ENCODE measurements around the gene MLH1. TPM values are rescaled to one million over a fixed set of nuclear protein-coding genes. Genes with fewer than 3 reads are reported as not detected.

The MLH1 gene
- total RNA-seq, 1 experiment from 2014 or later, result 79.7 TPM

GRCh38 chr3:37031096-37031682 lies 37.9 kb downstream of the MLH1 start:
- Histone ChIP-seq H3K4me1 (ENCODE audit: insufficient read depth, low read length) (no peaks in the 10 kb centered on the region), H3F3A (ENCODE audit: low read length, unreplicated experiment) (no peaks in the 10 kb centered on the region), H3K4me2 (ENCODE audit: low read length) (no peak overlapping the region), H3K27me3 (ENCODE audit: low read length) (no peaks in the 10 kb centered on the region), H2AFZ (ENCODE audit: low read length) (no peak overlapping the region), H3K36me3 (ENCODE audit: low read depth, low read length) (peaks cover 69% of the 10 kb centered on the region), H4K20me1 (ENCODE audit: low read length) (no peaks in the 10 kb centered on the region), H3K9me3 (ENCODE audit: low read length) (peaks cover 9% of the 10 kb centered on the region; the same call in 1 of the 2 replicates), H3K79me2 (ENCODE audit: low read length) (no peaks in the 10 kb centered on the region), H3K9me2 (replicated peaks; ENCODE audit: low read length) (no peaks in the 10 kb centered on the region), H3K27ac (ENCODE audit: low read length) (no peak overlapping the region), H3K4me3 (ENCODE audit: low read length) (no peak overlapping the region), H3K9ac (ENCODE audit: low read length) (no peak overlapping the region)
- intact Hi-C loops (cut with micrococcal nuclease), result no loop called here
- no TSS peak for BruUV-seq (replicated peaks)
- TF ChIP-seq EZH2 (IDR thresholded peaks at IDR 0.05; ENCODE audit: low read length, unreplicated experiment), result no peak
- TF ChIP-seq EZH2phosphoT487 (IDR thresholded peaks at IDR 0.05; ENCODE audit: borderline replicate concordance, low read length), result no peak
- TF ChIP-seq, protein P1, sequence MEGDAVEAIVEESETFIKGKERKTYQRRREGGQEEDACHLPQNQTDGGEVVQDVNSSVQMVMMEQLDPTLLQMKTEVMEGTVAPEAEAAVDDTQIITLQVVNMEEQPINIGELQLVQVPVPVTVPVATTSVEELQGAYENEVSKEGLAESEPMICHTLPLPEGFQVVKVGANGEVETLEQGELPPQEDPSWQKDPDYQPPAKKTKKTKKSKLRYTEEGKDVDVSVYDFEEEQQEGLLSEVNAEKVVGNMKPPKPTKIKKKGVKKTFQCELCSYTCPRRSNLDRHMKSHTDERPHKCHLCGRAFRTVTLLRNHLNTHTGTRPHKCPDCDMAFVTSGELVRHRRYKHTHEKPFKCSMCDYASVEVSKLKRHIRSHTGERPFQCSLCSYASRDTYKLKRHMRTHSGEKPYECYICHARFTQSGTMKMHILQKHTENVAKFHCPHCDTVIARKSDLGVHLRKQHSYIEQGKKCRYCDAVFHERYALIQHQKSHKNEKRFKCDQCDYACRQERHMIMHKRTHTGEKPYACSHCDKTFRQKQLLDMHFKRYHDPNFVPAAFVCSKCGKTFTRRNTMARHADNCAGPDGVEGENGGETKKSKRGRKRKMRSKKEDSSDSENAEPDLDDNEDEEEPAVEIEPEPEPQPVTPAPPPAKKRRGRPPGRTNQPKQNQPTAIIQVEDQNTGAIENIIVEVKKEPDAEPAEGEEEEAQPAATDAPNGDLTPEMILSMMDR (conservative IDR thresholded peaks at IDR 0.05; ENCODE audit: low read depth, low read length), result no peak
- no peak for DNase-seq
- CTCF ChIA-PET, result no interaction called here
- POLR2A ChIA-PET (ENCODE audit: unreplicated experiment), result no interaction called here
- no peak for ATAC-seq

- H3F3A ChIP-seq (ENCODE audit: low read length, unreplicated experiment), result no peaks in the 10 kb centered on the region
- H3K9me3 ChIP-seq (ENCODE audit: low read length), result peaks cover 13% of the 10 kb centered on the region; the same call in 1 of the 2 replicates
- no peak for ATAC-seq
- intact Hi-C loops (cut with micrococcal nuclease), result no loop called here
- H3K79me2 ChIP-seq (ENCODE audit: low read length), result no peaks in the 10 kb centered on the region
- H2AFZ ChIP-seq (ENCODE audit: low read length), result no peak overlapping the region
- H3K36me3 ChIP-seq (ENCODE audit: low read depth, low read length), result peaks cover 74% of the 10 kb centered on the region
- DNase-seq, result no peak
- H3K4me2 ChIP-seq (ENCODE audit: low read length), result no peak overlapping the region
- H3K4me3 ChIP-seq (ENCODE audit: low read length), result no peak overlapping the region
- H3K9ac ChIP-seq (ENCODE audit: low read length), result no peak overlapping the region
- H3K9me2 ChIP-seq (replicated peaks; ENCODE audit: low read length), result no peaks in the 10 kb centered on the region
- CTCF ChIA-PET, result no interaction called here
- BruUV-seq (replicated peaks), result no TSS peak
- POLR2A ChIA-PET (ENCODE audit: unreplicated experiment), result no interaction called here
- no peak overlapping the region for H3K27ac ChIP-seq (ENCODE audit: low read length)
- H3K4me1 ChIP-seq (ENCODE audit: insufficient read depth, low read length), result no peaks in the 10 kb centered on the region
- H3K27me3 ChIP-seq (ENCODE audit: low read length), result no peaks in the 10 kb centered on the region
- no peak for TF ChIP-seq EZH2phosphoT487 (IDR thresholded peaks at IDR 0.05; ENCODE audit: borderline replicate concordance, low read length)
- TF ChIP-seq, protein P1 (conservative IDR thresholded peaks at IDR 0.05; ENCODE audit: low read depth, low read length), result no peak
- TF ChIP-seq EZH2 (IDR thresholded peaks at IDR 0.05; ENCODE audit: low read length, unreplicated experiment), result no peak
- H4K20me1 ChIP-seq (ENCODE audit: low read length), result no peaks in the 10 kb centered on the region
Measured at GRCh38 chr3:37032961-37033360, 39.6 kb downstream of the MLH1 start.

- Histone ChIP-seq H3K27me3 (ENCODE audit: low read length) (no peaks in the 10 kb centered on the region), H3K4me2 (ENCODE audit: low read length) (no peak overlapping the region), H2AFZ (ENCODE audit: low read length) (no peak overlapping the region), H3K4me3 (ENCODE audit: low read length) (no peak overlapping the region), H3K4me1 (ENCODE audit: insufficient read depth, low read length) (no peaks in the 10 kb centered on the region), H3K27ac (ENCODE audit: low read length) (no peak overlapping the region), H3K9me3 (ENCODE audit: low read length) (peaks cover 13% of the 10 kb centered on the region; the same call in 1 of the 2 replicates), H3F3A (ENCODE audit: low read length, unreplicated experiment) (no peaks in the 10 kb centered on the region), H3K79me2 (ENCODE audit: low read length) (no peaks in the 10 kb centered on the region), H3K9me2 (replicated peaks; ENCODE audit: low read length) (no peaks in the 10 kb centered on the region), H3K9ac (ENCODE audit: low read length) (no peak overlapping the region), H3K36me3 (ENCODE audit: low read depth, low read length) (peaks cover 67% of the 10 kb centered on the region), H4K20me1 (ENCODE audit: low read length) (no peaks in the 10 kb centered on the region)
- BruUV-seq (replicated peaks), result no TSS peak
- ChIA-PET CTCF (no interaction called here), POLR2A (ENCODE audit: unreplicated experiment) (interaction anchor here (0.6 kb wide), 1 partner anchor 251 kb away, joined by 7 read pairs; no protein-coding TSS in a partner anchor)
- intact Hi-C loops (cut with micrococcal nuclease), result no loop called here
- TF ChIP-seq, protein P1 (conservative IDR thresholded peaks at IDR 0.05; ENCODE audit: low read depth, low read length), result no peak
- TF ChIP-seq EZH2phosphoT487 (IDR thresholded peaks at IDR 0.05; ENCODE audit: borderline replicate concordance, low read length) (no peak), EZH2 (IDR thresholded peaks at IDR 0.05; ENCODE audit: low read length, unreplicated experiment) (no peak)
- DNase-seq, result no peak
- no peak for ATAC-seq
Measured at GRCh38 chr3:37037352-37037751, 44.0 kb downstream of the MLH1 start.

Measured in PC-3 (cell line).